Ishikawa (cell line): ENCODE data around the gene SLC39A7.

ENCODE experiments used
- CEBPB ChIP-seq: IDR thresholded peaks from 2 replicates; pipeline ENCODE4 v1.6.1; 2012
- CREB1 ChIP-seq: IDR thresholded peaks from 2 replicates; pipeline ENCODE4 v1.6.1; 2012; ENCODE audit warnings: low read depth
- EGR1 ChIP-seq: IDR thresholded peaks from 2 replicates; pipeline ENCODE4 v1.6.1; 2012
- EP300 ChIP-seq: IDR thresholded peaks from 2 replicates; pipeline ENCODE4 v1.6.1; 2012; ENCODE audit warnings: borderline replicate concordance
- FOXM1 ChIP-seq: IDR thresholded peaks from 2 replicates; pipeline ENCODE4 v1.6.1; 2012; ENCODE audit warnings: low read depth, borderline replicate concordance
- NFIC ChIP-seq: IDR thresholded peaks from 2 replicates; pipeline ENCODE4 v1.6.1; 2012
- RAD21 ChIP-seq: IDR thresholded peaks from 2 replicates; pipeline ENCODE4 v1.6.1; 2012; ENCODE audit warnings: low read depth
- TAF1 ChIP-seq: IDR thresholded peaks from 2 replicates; pipeline ENCODE4 v1.6.1; 2012; ENCODE audit warnings: low read depth, mild to moderate bottlenecking
- TCF12 ChIP-seq: IDR thresholded peaks from 2 replicates; pipeline ENCODE4 v1.6.1; 2012; ENCODE audit warnings: low read depth
- TEAD4 ChIP-seq: IDR thresholded peaks from 2 replicates; pipeline ENCODE4 v1.6.1; 2012
- USF1 ChIP-seq: IDR thresholded peaks from 2 replicates; pipeline ENCODE4 v1.6.1; 2012
- YY1 ChIP-seq: IDR thresholded peaks from 2 replicates; pipeline ENCODE4 v1.6.1; 2012; ENCODE audit warnings: low read depth
- ZBTB7A ChIP-seq: IDR thresholded peaks from 2 replicates; pipeline ENCODE4 v1.6.1; 2012; ENCODE audit warnings: low read depth
- TF ChIP-seq, protein P1 (sequence below): IDR thresholded peaks from 2 replicates; pipeline ENCODE4 v1.6.1; 2012
- TF ChIP-seq, protein P2 (sequence below): IDR thresholded peaks from 2 replicates; pipeline ENCODE4 v1.6.1; 2012; ENCODE audit warnings: low read depth, mild to moderate bottlenecking

The SLC39A7 gene

DNA sequence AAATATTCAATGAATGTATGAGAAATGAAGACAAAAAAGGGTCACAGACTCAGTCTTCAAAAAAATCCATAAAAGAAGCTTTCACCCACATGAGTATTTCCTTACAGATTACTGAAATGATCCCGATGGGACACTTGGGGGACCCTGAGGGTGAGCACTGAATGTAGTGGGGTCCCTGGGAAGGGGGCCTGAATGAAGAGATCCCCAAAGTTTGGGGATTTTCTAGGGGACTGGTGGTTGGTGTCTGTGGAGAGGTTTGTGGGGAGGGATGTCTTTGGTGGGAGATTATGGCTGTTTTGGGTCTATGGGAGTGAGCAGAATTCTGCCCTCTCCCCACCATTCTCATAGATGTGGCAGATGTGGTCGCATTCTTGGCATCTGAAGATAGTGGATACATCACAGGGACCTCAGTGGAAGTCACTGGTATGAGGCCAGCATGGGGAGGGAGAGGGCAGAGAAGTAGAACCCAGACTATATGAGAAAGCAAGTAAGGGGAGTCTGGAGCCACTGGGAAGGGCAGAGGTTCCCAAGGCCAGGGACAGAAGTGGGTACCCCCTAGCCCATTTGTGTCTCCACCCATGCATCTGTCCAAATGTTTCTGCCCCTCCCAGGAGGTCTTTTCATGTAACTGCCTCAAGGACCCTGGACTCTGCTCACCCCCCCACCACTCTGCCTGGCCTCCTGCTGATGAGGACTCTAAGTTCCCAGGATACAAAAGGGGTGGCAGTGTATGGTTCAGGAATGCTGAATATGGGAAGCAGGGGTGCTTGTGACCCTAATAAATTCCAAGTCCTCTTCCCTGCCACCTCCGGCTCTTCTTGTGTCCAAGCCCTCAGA is 5.6 kb downstream of the SLC39A7 start:
- TF ChIP-seq CEBPB (no peak), TCF12 (no peak), FOXM1 (no peak), RAD21 (no peak), YY1 (no peak), EP300 (no peak), TAF1 (no peak), USF1 (no peak), TEAD4 (no peak), CREB1 (no peak), NFIC (no peak), ZBTB7A (no peak), EGR1 (no peak)
- TF ChIP-seq, protein P1, sequence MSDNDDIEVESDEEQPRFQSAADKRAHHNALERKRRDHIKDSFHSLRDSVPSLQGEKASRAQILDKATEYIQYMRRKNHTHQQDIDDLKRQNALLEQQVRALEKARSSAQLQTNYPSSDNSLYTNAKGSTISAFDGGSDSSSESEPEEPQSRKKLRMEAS: no peak
- TF ChIP-seq, protein P2, sequence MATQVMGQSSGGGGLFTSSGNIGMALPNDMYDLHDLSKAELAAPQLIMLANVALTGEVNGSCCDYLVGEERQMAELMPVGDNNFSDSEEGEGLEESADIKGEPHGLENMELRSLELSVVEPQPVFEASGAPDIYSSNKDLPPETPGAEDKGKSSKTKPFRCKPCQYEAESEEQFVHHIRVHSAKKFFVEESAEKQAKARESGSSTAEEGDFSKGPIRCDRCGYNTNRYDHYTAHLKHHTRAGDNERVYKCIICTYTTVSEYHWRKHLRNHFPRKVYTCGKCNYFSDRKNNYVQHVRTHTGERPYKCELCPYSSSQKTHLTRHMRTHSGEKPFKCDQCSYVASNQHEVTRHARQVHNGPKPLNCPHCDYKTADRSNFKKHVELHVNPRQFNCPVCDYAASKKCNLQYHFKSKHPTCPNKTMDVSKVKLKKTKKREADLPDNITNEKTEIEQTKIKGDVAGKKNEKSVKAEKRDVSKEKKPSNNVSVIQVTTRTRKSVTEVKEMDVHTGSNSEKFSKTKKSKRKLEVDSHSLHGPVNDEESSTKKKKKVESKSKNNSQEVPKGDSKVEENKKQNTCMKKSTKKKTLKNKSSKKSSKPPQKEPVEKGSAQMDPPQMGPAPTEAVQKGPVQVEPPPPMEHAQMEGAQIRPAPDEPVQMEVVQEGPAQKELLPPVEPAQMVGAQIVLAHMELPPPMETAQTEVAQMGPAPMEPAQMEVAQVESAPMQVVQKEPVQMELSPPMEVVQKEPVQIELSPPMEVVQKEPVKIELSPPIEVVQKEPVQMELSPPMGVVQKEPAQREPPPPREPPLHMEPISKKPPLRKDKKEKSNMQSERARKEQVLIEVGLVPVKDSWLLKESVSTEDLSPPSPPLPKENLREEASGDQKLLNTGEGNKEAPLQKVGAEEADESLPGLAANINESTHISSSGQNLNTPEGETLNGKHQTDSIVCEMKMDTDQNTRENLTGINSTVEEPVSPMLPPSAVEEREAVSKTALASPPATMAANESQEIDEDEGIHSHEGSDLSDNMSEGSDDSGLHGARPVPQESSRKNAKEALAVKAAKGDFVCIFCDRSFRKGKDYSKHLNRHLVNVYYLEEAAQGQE: no peak

GRCh38 chr6:33206864-33207551 is 6.3 kb downstream of the SLC39A7 start:
- TF ChIP-seq, protein P1: no peak
- TF ChIP-seq ZBTB7A (no peak; the same call in 1 of the 2 replicates), CEBPB (no peak), TCF12 (no peak), CREB1 (no peak), FOXM1 (no peak), YY1 (no peak), TAF1 (no peak), EP300 (no peak), EGR1 (no peak), TEAD4 (no peak), NFIC (no peak), RAD21 (no peak), USF1 (no peak)
- TF ChIP-seq, protein P2: no peak

GRCh38 chr6:33207552-33208090 is 7.0 kb downstream of the SLC39A7 start:
- TF ChIP-seq RAD21 (no peak), YY1 (peak; percentile 27; the same call in 1 of the 2 replicates), NFIC (no peak)

GRCh38 chr6:33208091-33208967 is 7.7 kb downstream of the SLC39A7 start, which contains the start of gene RING1:
Gene RING1 (plus strand): TSS chr6:33208500. CDS start chr6:33208823, 323 bp downstream.
- no peak for TF ChIP-seq EP300
- no peak for TF ChIP-seq TEAD4
- TF ChIP-seq TCF12: no peak; the same call in 1 of the 2 replicates
- no peak for TF ChIP-seq RAD21
- TF ChIP-seq EGR1: peak; percentile 72
- no peak for TF ChIP-seq FOXM1
- TF ChIP-seq USF1: no peak
- TF ChIP-seq TAF1: peak; percentile 88
- TF ChIP-seq CREB1: peak; percentile 82
- no peak; the same call in 1 of the 2 replicates for TF ChIP-seq CEBPB
- TF ChIP-seq, protein P1: peak; percentile 20; the same call in 1 of the 2 replicates
- TF ChIP-seq YY1: peak; percentile 90
- no peak for TF ChIP-seq NFIC
- TF ChIP-seq, protein P2: no peak
- TF ChIP-seq ZBTB7A: no peak; the same call in 1 of the 2 replicates
